Measurements from ENCODE around the gene ULBP3. TPM values are rescaled to one million over a fixed set of nuclear protein-coding genes. Genes with fewer than 3 reads are reported as not detected.

ULBP3 gene
- total and polyA plus RNA-seq, 9 of the 15 experiments (the other 6 are each of a cell fraction or from before 2014, with no cell fraction given) = 0.25 to 0.33 TPM; not detected in 7

- no peak overlapping the region for H2AFZ ChIP-seq (ENCODE audit: low read depth, low read length)
- BruUV-seq (replicated peaks) = no TSS peak
- WGBS (ENCODE audit: insufficient coverage, low coverage, missing lambda C conversion rate) = 14% methylated on average over 55 of the region's 55 CpGs
- no peak overlapping the region for H3K9ac ChIP-seq (ENCODE audit: insufficient read depth in 1 of 2, low read depth in 2 of 2, low read length in 2 of 2)
- H3K36me3 ChIP-seq (ENCODE audit: control insufficient read depth, insufficient read depth, low read length) = no peaks in the 10 kb centered on the region
- CTCF ChIA-PET (ENCODE audit: low intra/inter-chr PET ratio) = no interaction called here
- in situ Hi-C loops (cut with MboI) = no loop called here
- H3K79me2 ChIP-seq (ENCODE audit: control insufficient read depth, insufficient read depth, low read length) = no peaks in the 10 kb centered on the region
- no peak overlapping the region for H3K4me2 ChIP-seq (ENCODE audit: insufficient read depth, low read length)
- H3K9me1 ChIP-seq (ENCODE audit: control insufficient read depth, insufficient read depth, low read length) = no peaks in the 10 kb centered on the region
- POLR2A ChIA-PET = no interaction called here
- H3K4me1 ChIP-seq (replicated peaks in 1 of 2; ENCODE audit: control insufficient read depth in 2 of 2, insufficient read depth in 2 of 2, low read length in 2 of 2) = peaks cover 0 to 12% of the 10 kb centered on the region in 2 experiments; a peak in 2 of 5 replicates
- no peak for FAIRE-seq
- H4K20me1 ChIP-seq (replicated peaks; ENCODE audit: control insufficient read depth, insufficient read depth, low read length) = no peaks in the 10 kb centered on the region
- no peak overlapping the region for H3K4me3 ChIP-seq
- intact Hi-C loops (cut with micrococcal nuclease) = no loop called here
- peaks cover 45 to 65% of the 10 kb centered on the region in 2 experiments for H3K27me3 ChIP-seq (ENCODE audit: control insufficient read depth in 2 of 2, insufficient read depth in 2 of 2, low read length in 2 of 2)
- H3K9me3 ChIP-seq (replicated peaks; ENCODE audit: control insufficient read depth, insufficient read depth, low read depth, low read length) = no peaks in the 10 kb centered on the region
- H3K27ac ChIP-seq (ENCODE audit: extremely low read depth, low read depth, low read length) = no peak overlapping the region
- peak; percentile 31; the same call in 1 of the 2 replicates for TF ChIP-seq EZH2 (IDR thresholded peaks at IDR 0.05; ENCODE audit: borderline replicate concordance, low read depth, low read length)
- no peak for TF ChIP-seq ZNF12 (CRISPR knock-in tag; IDR thresholded peaks at IDR 0.05)
- ATAC-seq = no peak
- no peak for DNase-seq (ENCODE audit: extremely low read depth in 1 of 4, low spot score in 3 of 4)
Measured at GRCh38 chr6:150037526-150038201, 31.3 kb downstream of the ULBP3 start.

GRCh38 chr6:150036081-150036480 lies 32.8 kb downstream of the ULBP3 start:
- Histone ChIP-seq H3K9me3 (replicated peaks; ENCODE audit: control insufficient read depth, insufficient read depth, low read depth, low read length) (no peaks in the 10 kb centered on the region), H4K20me1 (replicated peaks; ENCODE audit: control insufficient read depth, insufficient read depth, low read length) (no peaks in the 10 kb centered on the region), H3K27ac (ENCODE audit: extremely low read depth, low read depth, low read length) (no peak overlapping the region), H3K36me3 (ENCODE audit: control insufficient read depth, insufficient read depth, low read length) (no peaks in the 10 kb centered on the region), H3K9me1 (ENCODE audit: control insufficient read depth, insufficient read depth, low read length) (no peaks in the 10 kb centered on the region), H3K27me3 (ENCODE audit: control insufficient read depth in 2 of 2, insufficient read depth in 2 of 2, low read length in 2 of 2) (peaks cover 35 to 65% of the 10 kb centered on the region in 2 experiments), H3K4me2 (ENCODE audit: insufficient read depth, low read length) (no peak overlapping the region), H3K4me1 (replicated peaks in 1 of 2; ENCODE audit: control insufficient read depth in 2 of 2, insufficient read depth in 2 of 2, low read length in 2 of 2) (peaks cover 0 to 12% of the 10 kb centered on the region in 2 experiments; a peak in 2 of 5 replicates), H3K79me2 (ENCODE audit: control insufficient read depth, insufficient read depth, low read length) (no peaks in the 10 kb centered on the region), H2AFZ (ENCODE audit: low read depth, low read length) (no peak overlapping the region), H3K9ac (ENCODE audit: insufficient read depth in 1 of 2, low read depth in 2 of 2, low read length in 2 of 2) (no peak overlapping the region), H3K4me3 (no peak overlapping the region)
- WGBS (ENCODE audit: insufficient coverage, low coverage, missing lambda C conversion rate) = 3% methylated on average over 5 of the region's 5 CpGs
- POLR2A ChIA-PET = no interaction called here
- ATAC-seq (no peak), DNase-seq (ENCODE audit: extremely low read depth in 1 of 4, low spot score in 3 of 4) (no peak), FAIRE-seq (no peak)
- intact Hi-C loops (cut with micrococcal nuclease) (no loop called here), in situ Hi-C loops (cut with MboI) (no loop called here)
- TF ChIP-seq ZNF76 (CRISPR knock-in tag; IDR thresholded peaks at IDR 0.05; ENCODE audit: borderline replicate concordance) = no peak
- no peak for TF ChIP-seq ZNF324 (CRISPR knock-in tag; IDR thresholded peaks at IDR 0.05)
- TF ChIP-seq RNF219 (CRISPR knock-in tag; IDR thresholded peaks at IDR 0.05) = no peak
- no peak for TF ChIP-seq MTA1 (IDR thresholded peaks at IDR 0.05; ENCODE audit: borderline replicate concordance)
- no peak for TF ChIP-seq ZNF778 (CRISPR knock-in tag; IDR thresholded peaks at IDR 0.05)
- no peak for TF ChIP-seq ZNF197 (CRISPR knock-in tag; IDR thresholded peaks at IDR 0.05; ENCODE audit: low read depth)
- CTCF ChIA-PET (ENCODE audit: low intra/inter-chr PET ratio) = no interaction called here
- BruUV-seq (replicated peaks) = no TSS peak
